ENCODE measurements around the gene DGKB. TPM values are rescaled to one million over a fixed set of nuclear protein-coding genes. Genes with fewer than 3 reads are reported as not detected.

Gene DGKB
- total RNA-seq, 1 experiment from 2014 or later: 1.9 TPM

DNA sequence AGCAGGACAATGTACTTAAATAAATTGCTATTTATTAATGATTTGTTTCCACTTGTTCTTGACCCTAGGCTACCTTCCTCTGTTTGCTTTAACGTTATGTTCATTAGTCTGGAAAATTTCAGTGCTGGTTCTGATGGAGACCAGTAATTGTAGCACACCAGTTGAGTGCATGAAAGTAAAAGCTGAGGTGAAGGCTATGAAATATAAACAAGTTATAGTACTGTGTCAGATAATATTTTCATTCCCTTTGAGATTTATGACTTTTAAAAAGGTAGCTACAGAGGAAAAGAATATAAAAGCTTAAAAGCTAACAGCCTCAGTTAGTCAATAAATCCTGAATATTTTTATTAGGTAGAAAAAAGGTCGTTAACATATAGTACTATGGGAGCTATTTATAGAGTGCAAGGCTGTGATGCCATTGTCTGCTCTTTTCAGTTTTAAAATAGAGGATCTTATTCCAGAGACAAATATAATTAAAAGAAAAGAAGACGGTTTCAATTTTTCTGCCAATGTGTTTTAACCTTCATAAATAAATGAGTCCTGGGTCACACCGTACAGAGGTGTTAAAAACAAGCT is 561.3 kb downstream of the DGKB start:
- H3K9me3 Mint-ChIP-seq: no peaks in the 10 kb centered on the region
- no peak for DNase-seq (ENCODE audit: low spot score)
- no peak overlapping the region for H3K27ac Mint-ChIP-seq
- H3K4me1 Mint-ChIP-seq: peaks cover 30% of the 10 kb centered on the region
- no peaks in the 10 kb centered on the region for H3K36me3 Mint-ChIP-seq
- no peak for ATAC-seq
- ChIA-PET POLR2A (no interaction called here), CTCF (no interaction called here)
- no peak for TF ChIP-seq FOXP1 (CRISPR knock-in tag; IDR thresholded peaks at IDR 0.05; ENCODE audit: borderline replicate concordance)
- TF ChIP-seq HMGA2 (CRISPR knock-in tag; IDR thresholded peaks at IDR 0.05): no peak
- no peak for TF ChIP-seq SMAD3 (CRISPR knock-in tag; IDR thresholded peaks at IDR 0.05; ENCODE audit: borderline replicate concordance)
- no peak for TF ChIP-seq FOXJ3 (CRISPR knock-in tag; IDR thresholded peaks at IDR 0.05; ENCODE audit: borderline replicate concordance)
- no peak for TF ChIP-seq GTF2I (CRISPR knock-in tag; conservative IDR thresholded peaks at IDR 0.05)
- TF ChIP-seq, protein P1, sequence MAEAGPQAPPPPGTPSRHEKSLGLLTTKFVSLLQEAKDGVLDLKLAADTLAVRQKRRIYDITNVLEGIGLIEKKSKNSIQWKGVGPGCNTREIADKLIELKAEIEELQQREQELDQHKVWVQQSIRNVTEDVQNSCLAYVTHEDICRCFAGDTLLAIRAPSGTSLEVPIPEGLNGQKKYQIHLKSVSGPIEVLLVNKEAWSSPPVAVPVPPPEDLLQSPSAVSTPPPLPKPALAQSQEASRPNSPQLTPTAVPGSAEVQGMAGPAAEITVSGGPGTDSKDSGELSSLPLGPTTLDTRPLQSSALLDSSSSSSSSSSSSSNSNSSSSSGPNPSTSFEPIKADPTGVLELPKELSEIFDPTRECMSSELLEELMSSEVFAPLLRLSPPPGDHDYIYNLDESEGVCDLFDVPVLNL (CRISPR knock-in tag; IDR thresholded peaks at IDR 0.05; ENCODE audit: borderline replicate concordance, low read depth): no peak
- TF ChIP-seq, protein P2, sequence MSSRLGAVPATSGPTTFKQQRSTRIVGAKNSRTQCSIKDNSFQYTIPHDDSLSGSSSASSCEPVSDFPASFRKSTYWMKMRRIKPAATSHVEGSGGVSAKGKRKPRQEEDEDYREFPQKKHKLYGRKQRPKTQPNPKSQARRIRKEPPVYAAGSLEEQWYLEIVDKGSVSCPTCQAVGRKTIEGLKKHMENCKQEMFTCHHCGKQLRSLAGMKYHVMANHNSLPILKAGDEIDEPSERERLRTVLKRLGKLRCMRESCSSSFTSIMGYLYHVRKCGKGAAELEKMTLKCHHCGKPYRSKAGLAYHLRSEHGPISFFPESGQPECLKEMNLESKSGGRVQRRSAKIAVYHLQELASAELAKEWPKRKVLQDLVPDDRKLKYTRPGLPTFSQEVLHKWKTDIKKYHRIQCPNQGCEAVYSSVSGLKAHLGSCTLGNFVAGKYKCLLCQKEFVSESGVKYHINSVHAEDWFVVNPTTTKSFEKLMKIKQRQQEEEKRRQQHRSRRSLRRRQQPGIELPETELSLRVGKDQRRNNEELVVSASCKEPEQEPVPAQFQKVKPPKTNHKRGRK (CRISPR knock-in tag; IDR thresholded peaks at IDR 0.05; ENCODE audit: borderline replicate concordance): no peak
- TF ChIP-seq, protein P3, sequence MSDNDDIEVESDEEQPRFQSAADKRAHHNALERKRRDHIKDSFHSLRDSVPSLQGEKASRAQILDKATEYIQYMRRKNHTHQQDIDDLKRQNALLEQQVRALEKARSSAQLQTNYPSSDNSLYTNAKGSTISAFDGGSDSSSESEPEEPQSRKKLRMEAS (CRISPR knock-in tag; IDR thresholded peaks at IDR 0.05): no peak
- no peak for TF ChIP-seq NR2C2 (CRISPR knock-in tag; IDR thresholded peaks at IDR 0.05)
- TF ChIP-seq, protein P4, sequence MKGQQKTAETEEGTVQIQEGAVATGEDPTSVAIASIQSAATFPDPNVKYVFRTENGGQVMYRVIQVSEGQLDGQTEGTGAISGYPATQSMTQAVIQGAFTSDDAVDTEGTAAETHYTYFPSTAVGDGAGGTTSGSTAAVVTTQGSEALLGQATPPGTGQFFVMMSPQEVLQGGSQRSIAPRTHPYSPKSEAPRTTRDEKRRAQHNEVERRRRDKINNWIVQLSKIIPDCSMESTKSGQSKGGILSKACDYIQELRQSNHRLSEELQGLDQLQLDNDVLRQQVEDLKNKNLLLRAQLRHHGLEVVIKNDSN (CRISPR knock-in tag; IDR thresholded peaks at IDR 0.05): no peak
- TF ChIP-seq, protein P5, sequence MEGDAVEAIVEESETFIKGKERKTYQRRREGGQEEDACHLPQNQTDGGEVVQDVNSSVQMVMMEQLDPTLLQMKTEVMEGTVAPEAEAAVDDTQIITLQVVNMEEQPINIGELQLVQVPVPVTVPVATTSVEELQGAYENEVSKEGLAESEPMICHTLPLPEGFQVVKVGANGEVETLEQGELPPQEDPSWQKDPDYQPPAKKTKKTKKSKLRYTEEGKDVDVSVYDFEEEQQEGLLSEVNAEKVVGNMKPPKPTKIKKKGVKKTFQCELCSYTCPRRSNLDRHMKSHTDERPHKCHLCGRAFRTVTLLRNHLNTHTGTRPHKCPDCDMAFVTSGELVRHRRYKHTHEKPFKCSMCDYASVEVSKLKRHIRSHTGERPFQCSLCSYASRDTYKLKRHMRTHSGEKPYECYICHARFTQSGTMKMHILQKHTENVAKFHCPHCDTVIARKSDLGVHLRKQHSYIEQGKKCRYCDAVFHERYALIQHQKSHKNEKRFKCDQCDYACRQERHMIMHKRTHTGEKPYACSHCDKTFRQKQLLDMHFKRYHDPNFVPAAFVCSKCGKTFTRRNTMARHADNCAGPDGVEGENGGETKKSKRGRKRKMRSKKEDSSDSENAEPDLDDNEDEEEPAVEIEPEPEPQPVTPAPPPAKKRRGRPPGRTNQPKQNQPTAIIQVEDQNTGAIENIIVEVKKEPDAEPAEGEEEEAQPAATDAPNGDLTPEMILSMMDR (IDR thresholded peaks at IDR 0.05): no peak
- no peak for TF ChIP-seq ETV6 (CRISPR knock-in tag; IDR thresholded peaks at IDR 0.05)
- H3K4me3 Mint-ChIP-seq: no peak overlapping the region
- H3K27me3 Mint-ChIP-seq (ENCODE audit: low read depth): no peaks in the 10 kb centered on the region

DNA sequence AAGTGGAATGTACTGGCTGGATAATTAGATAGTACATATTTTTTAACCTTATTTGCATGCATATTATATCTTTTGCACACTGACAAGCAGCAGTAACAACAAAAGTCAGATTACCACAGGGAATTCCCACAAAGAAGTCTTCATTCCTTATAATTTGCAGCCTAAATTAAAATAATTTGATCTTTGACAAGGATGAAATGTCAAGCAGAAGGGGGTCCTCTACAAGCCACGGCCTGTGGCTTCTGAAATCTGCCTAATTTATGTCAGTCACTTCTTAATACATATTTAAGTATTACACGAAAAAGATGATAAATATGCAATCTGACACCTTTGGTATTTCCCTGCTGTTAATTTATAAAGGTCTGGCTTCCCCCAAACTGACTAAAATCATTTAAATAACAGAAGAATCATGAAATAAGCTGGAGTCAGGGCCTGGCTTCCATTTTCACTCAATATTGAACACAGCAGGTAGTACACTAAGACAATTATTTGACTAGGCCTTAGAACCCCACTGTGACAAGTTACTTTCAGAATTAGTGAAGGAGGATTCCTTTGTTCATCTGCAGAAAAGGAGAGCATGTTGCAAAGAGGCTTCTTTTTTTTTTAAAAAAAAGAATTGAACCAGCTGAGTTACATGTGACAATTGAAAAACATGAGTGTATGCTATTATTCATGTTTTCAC is 562.0 kb downstream of the DGKB start:
- Mint-ChIP-seq H3K27me3 (ENCODE audit: low read depth) (no peaks in the 10 kb centered on the region), H3K4me1 (peaks cover 30% of the 10 kb centered on the region), H3K9me3 (no peaks in the 10 kb centered on the region), H3K4me3 (peak overlapping the region; percentile 10; the same call in 1 of the 2 replicates), H3K27ac (0 out of 2 replicates have a peak overlapping the region, but pooled peaks have one; percentile 38), H3K36me3 (no peaks in the 10 kb centered on the region)
- POLR2A ChIA-PET: no interaction called here
- CTCF ChIA-PET: no interaction called here
- DNase-seq (ENCODE audit: low spot score) (no peak), ATAC-seq (peak; percentile 55)
- TF ChIP-seq RELA (CRISPR knock-in tag; IDR thresholded peaks at IDR 0.05; ENCODE audit: borderline replicate concordance): no peak
- TF ChIP-seq, protein P5 (IDR thresholded peaks at IDR 0.05): no peak
- no peak for TF ChIP-seq ETV6 (CRISPR knock-in tag; IDR thresholded peaks at IDR 0.05)
- TF ChIP-seq, protein P6, sequence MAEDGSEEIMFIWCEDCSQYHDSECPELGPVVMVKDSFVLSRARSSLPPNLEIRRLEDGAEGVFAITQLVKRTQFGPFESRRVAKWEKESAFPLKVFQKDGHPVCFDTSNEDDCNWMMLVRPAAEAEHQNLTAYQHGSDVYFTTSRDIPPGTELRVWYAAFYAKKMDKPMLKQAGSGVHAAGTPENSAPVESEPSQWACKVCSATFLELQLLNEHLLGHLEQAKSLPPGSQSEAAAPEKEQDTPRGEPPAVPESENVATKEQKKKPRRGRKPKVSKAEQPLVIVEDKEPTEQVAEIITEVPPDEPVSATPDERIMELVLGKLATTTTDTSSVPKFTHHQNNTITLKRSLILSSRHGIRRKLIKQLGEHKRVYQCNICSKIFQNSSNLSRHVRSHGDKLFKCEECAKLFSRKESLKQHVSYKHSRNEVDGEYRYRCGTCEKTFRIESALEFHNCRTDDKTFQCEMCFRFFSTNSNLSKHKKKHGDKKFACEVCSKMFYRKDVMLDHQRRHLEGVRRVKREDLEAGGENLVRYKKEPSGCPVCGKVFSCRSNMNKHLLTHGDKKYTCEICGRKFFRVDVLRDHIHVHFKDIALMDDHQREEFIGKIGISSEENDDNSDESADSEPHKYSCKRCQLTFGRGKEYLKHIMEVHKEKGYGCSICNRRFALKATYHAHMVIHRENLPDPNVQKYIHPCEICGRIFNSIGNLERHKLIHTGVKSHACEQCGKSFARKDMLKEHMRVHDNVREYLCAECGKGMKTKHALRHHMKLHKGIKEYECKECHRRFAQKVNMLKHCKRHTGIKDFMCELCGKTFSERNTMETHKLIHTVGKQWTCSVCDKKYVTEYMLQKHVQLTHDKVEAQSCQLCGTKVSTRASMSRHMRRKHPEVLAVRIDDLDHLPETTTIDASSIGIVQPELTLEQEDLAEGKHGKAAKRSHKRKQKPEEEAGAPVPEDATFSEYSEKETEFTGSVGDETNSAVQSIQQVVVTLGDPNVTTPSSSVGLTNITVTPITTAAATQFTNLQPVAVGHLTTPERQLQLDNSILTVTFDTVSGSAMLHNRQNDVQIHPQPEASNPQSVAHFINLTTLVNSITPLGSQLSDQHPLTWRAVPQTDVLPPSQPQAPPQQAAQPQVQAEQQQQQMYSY (CRISPR knock-in tag; IDR thresholded peaks at IDR 0.05): no peak
- TF ChIP-seq HMGA2 (CRISPR knock-in tag; IDR thresholded peaks at IDR 0.05): no peak
- TF ChIP-seq SMAD3 (CRISPR knock-in tag; IDR thresholded peaks at IDR 0.05; ENCODE audit: borderline replicate concordance): no peak
- TF ChIP-seq, protein P4 (CRISPR knock-in tag; IDR thresholded peaks at IDR 0.05): no peak
- no peak for TF ChIP-seq NFATC4 (CRISPR knock-in tag; IDR thresholded peaks at IDR 0.05)
- no peak for TF ChIP-seq IRF2 (CRISPR knock-in tag; IDR thresholded peaks at IDR 0.05; ENCODE audit: borderline replicate concordance, low read depth)
- TF ChIP-seq, protein P7, sequence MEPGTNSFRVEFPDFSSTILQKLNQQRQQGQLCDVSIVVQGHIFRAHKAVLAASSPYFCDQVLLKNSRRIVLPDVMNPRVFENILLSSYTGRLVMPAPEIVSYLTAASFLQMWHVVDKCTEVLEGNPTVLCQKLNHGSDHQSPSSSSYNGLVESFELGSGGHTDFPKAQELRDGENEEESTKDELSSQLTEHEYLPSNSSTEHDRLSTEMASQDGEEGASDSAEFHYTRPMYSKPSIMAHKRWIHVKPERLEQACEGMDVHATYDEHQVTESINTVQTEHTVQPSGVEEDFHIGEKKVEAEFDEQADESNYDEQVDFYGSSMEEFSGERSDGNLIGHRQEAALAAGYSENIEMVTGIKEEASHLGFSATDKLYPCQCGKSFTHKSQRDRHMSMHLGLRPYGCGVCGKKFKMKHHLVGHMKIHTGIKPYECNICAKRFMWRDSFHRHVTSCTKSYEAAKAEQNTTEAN (CRISPR knock-in tag; IDR thresholded peaks at IDR 0.05): no peak
- TF ChIP-seq ZNF263 (CRISPR knock-in tag; IDR thresholded peaks at IDR 0.05; ENCODE audit: low read depth): no peak
